SIG-M5 (cell line): Measurements from ENCODE around the gene SYT1.
"Not testable (repeated sequence)": the region's sequence is repeated elsewhere in the genome, so short reads cannot be mapped to it uniquely, and the experiment has no call there.

Experiments used
- DNase-seq: peaks from one replicate; lab custom pipeline; 2025; lab: John Stamatoyannopoulos, UW

The SYT1 gene

GRCh38 chr12:78968226-78968625 lies 103.7 kb downstream of the SYT1 start:
- no peak for DNase-seq

GRCh38 chr12:78970041-78970440 lies 105.5 kb downstream of the SYT1 start:
- no peak for DNase-seq

GRCh38 chr12:78977304-78977867 lies 112.8 kb downstream of the SYT1 start:
- DNase-seq = no peak

GRCh38 chr12:78994168-78994791 lies 129.7 kb downstream of the SYT1 start:
- DNase-seq = no peak

GRCh38 chr12:79000501-79000900 lies 135.9 kb downstream of the SYT1 start:
- no peak for DNase-seq

GRCh38 chr12:79001404-79001803 lies 136.8 kb downstream of the SYT1 start:
- no peak for DNase-seq

- DNase-seq = no peak
These were observed 141.7 kb downstream of the SYT1 start for GRCh38 chr12:79006306-79006705.

GRCh38 chr12:79008591-79008990 lies 144.0 kb downstream of the SYT1 start:
- no peak for DNase-seq

GRCh38 chr12:79012636-79013035 lies 148.1 kb downstream of the SYT1 start:
- no peak for DNase-seq

GRCh38 chr12:79016181-79016580 lies 151.6 kb downstream of the SYT1 start:
- no peak for DNase-seq

- no peak for DNase-seq
These were observed 155.1 kb downstream of the SYT1 start for GRCh38 chr12:79019672-79020071.

- no peak for DNase-seq
These were observed 155.5 kb downstream of the SYT1 start for GRCh38 chr12:79020106-79020505.

GRCh38 chr12:79021021-79021420 lies 156.4 kb downstream of the SYT1 start:
- DNase-seq = no peak

GRCh38 chr12:79023261-79023660 lies 158.7 kb downstream of the SYT1 start:
- DNase-seq = no peak

GRCh38 chr12:79023784-79024183 lies 159.2 kb downstream of the SYT1 start:
- DNase-seq = no peak

- no peak for DNase-seq
These were observed 169.2 kb downstream of the SYT1 start for GRCh38 chr12:79033788-79034187.

- DNase-seq = not testable (repeated sequence)
These were observed 180.2 kb downstream of the SYT1 start for GRCh38 chr12:79044748-79045147.

GRCh38 chr12:79045149-79045703 lies 180.7 kb downstream of the SYT1 start:
- not testable (repeated sequence) for DNase-seq

- no peak for DNase-seq
These were observed 181.4 kb downstream of the SYT1 start for GRCh38 chr12:79046021-79046420.

GRCh38 chr12:79048962-79049361 lies 184.4 kb downstream of the SYT1 start:
- DNase-seq = no peak

GRCh38 chr12:79053394-79053793 lies 188.8 kb downstream of the SYT1 start:
- no peak for DNase-seq

- no peak for DNase-seq
These were observed 191.5 kb downstream of the SYT1 start for GRCh38 chr12:79055926-79056674.

GRCh38 chr12:79056775-79057174 lies 192.2 kb downstream of the SYT1 start:
- no peak for DNase-seq
